ENCODE measurements around the gene NET1.

Gene NET1

DNA sequence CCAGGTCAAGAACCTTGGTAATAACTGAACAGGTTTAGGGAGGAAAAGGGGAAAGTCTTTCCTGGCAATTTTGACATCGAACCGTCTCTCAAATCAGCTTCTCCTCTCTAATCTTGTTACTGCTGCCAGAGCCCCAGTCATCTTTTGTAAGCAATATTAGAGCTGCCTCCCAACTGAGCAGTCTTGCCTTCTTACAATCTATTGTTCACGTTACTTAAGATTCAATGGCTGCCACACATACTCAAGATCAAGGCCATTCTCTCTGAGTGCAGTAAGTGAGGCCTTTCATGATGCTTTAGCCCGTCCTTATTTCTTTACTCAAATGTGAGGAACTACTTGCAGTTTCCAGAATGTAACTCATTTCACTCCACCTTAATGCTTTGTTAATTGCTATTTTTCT lies 12.4 kb downstream of the NET1 start:
- no peak overlapping the region for H3K27ac ChIP-seq (ENCODE audit: low read depth, low read length, poor library complexity, severe bottlenecking)
- H4K20me1 ChIP-seq (ENCODE audit: insufficient read depth, low read length): no peaks in the 10 kb centered on the region
- no peaks in the 10 kb centered on the region for H3K9me3 ChIP-seq (ENCODE audit: low read length)
- no peak overlapping the region for H2AFZ ChIP-seq (ENCODE audit: low read length)
- no peak overlapping the region for H3K4me2 ChIP-seq (ENCODE audit: low read length)
- no peak overlapping the region for H3K9ac ChIP-seq (ENCODE audit: low read length)
- peaks cover 4% of the 10 kb centered on the region for H3K4me1 ChIP-seq (ENCODE audit: insufficient read depth, low read length, severe bottlenecking)
- H3K79me2 ChIP-seq (ENCODE audit: insufficient read depth, low read length): peaks cover 45% of the 10 kb centered on the region
- no peak overlapping the region for H3K4me3 ChIP-seq (ENCODE audit: low read depth, low read length, poor library complexity, severe bottlenecking)
- no peaks in the 10 kb centered on the region for H3K27me3 ChIP-seq (ENCODE audit: insufficient read depth, low read length)
- TF ChIP-seq EZH2 (IDR thresholded peaks at IDR 0.05; ENCODE audit: borderline replicate concordance, low read length): no peak
- TF ChIP-seq, protein P1, sequence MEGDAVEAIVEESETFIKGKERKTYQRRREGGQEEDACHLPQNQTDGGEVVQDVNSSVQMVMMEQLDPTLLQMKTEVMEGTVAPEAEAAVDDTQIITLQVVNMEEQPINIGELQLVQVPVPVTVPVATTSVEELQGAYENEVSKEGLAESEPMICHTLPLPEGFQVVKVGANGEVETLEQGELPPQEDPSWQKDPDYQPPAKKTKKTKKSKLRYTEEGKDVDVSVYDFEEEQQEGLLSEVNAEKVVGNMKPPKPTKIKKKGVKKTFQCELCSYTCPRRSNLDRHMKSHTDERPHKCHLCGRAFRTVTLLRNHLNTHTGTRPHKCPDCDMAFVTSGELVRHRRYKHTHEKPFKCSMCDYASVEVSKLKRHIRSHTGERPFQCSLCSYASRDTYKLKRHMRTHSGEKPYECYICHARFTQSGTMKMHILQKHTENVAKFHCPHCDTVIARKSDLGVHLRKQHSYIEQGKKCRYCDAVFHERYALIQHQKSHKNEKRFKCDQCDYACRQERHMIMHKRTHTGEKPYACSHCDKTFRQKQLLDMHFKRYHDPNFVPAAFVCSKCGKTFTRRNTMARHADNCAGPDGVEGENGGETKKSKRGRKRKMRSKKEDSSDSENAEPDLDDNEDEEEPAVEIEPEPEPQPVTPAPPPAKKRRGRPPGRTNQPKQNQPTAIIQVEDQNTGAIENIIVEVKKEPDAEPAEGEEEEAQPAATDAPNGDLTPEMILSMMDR (IDR thresholded peaks at IDR 0.05; ENCODE audit: low read length): no peak
- H3K9me2 ChIP-seq (ENCODE audit: low read depth, low read length): no peaks in the 10 kb centered on the region
- H3K36me3 ChIP-seq (ENCODE audit: insufficient read depth, low read length): peaks cover 13% of the 10 kb centered on the region; the same call in 1 of the 2 replicates
- H3F3A ChIP-seq (ENCODE audit: insufficient read depth, low read length): no peaks in the 10 kb centered on the region

DNA sequence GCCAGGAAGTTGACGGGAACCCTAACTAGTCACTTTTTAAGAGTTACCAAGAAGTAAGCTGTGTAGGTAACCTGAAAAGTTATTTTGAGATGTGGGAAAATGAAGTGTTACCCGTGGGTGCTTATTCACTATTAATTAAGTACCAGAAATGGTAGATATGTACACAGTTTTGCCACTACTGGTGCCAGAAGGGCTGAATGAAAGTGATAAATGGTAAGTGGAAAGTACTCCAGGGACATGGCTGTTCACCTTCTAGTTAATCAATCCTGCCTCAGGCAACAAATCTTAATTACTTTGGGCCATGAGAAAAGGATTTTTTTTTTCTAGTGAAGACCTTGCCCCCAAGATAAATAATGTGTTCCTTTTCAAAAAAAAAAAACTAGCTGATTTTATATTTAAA lies 15.8 kb downstream of the NET1 start:
- H3K9me3 ChIP-seq (ENCODE audit: low read length): no peaks in the 10 kb centered on the region
- H3K4me3 ChIP-seq (ENCODE audit: low read depth, low read length, poor library complexity, severe bottlenecking): no peak overlapping the region
- peaks cover 4% of the 10 kb centered on the region for H3K4me1 ChIP-seq (ENCODE audit: insufficient read depth, low read length, severe bottlenecking)
- no peaks in the 10 kb centered on the region for H4K20me1 ChIP-seq (ENCODE audit: insufficient read depth, low read length)
- H3K36me3 ChIP-seq (ENCODE audit: insufficient read depth, low read length): peaks cover 28% of the 10 kb centered on the region
- H3K27ac ChIP-seq (ENCODE audit: low read depth, low read length, poor library complexity, severe bottlenecking): no peak overlapping the region
- no peak overlapping the region for H3K9ac ChIP-seq (ENCODE audit: low read length)
- no peak overlapping the region for H3K4me2 ChIP-seq (ENCODE audit: low read length)
- no peaks in the 10 kb centered on the region for H3K27me3 ChIP-seq (ENCODE audit: insufficient read depth, low read length)
- no peaks in the 10 kb centered on the region for H3F3A ChIP-seq (ENCODE audit: insufficient read depth, low read length)
- no peak for TF ChIP-seq EZH2 (IDR thresholded peaks at IDR 0.05; ENCODE audit: borderline replicate concordance, low read length)
- TF ChIP-seq, protein P1 (IDR thresholded peaks at IDR 0.05; ENCODE audit: low read length): no peak
- peaks cover 15% of the 10 kb centered on the region for H3K79me2 ChIP-seq (ENCODE audit: insufficient read depth, low read length)
- no peaks in the 10 kb centered on the region for H3K9me2 ChIP-seq (ENCODE audit: low read depth, low read length)
- H2AFZ ChIP-seq (ENCODE audit: low read length): no peak overlapping the region

DNA sequence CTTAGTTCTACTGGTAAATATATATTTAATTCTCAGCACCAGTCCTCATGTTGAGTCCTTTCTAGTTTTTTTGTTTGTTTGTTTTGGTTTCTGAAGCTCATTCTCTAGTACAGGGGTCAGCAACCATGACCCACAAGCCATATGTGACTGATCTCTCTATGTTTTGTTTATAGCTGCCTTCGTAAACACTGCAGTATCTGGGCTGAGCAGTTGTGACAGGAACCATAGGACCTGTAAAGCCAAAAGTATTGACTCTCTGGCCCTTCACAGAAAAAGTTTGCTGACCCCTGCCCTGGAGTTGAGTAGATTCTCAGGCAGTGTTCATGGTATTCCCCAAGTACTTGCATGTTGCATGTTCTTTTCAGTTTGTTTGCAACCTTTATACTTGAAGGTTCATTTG lies 20.8 kb downstream of the NET1 start:
- Histone ChIP-seq H3K4me1 (ENCODE audit: insufficient read depth, low read length, severe bottlenecking) (no peaks in the 10 kb centered on the region), H3K27ac (ENCODE audit: low read depth, low read length, poor library complexity, severe bottlenecking) (no peak overlapping the region), H3K4me2 (ENCODE audit: low read length) (no peak overlapping the region), H3K9me3 (ENCODE audit: low read length) (no peaks in the 10 kb centered on the region), H4K20me1 (ENCODE audit: insufficient read depth, low read length) (no peaks in the 10 kb centered on the region), H3K79me2 (ENCODE audit: insufficient read depth, low read length) (no peaks in the 10 kb centered on the region), H3K4me3 (ENCODE audit: low read depth, low read length, poor library complexity, severe bottlenecking) (no peak overlapping the region), H2AFZ (ENCODE audit: low read length) (no peak overlapping the region), H3K9ac (ENCODE audit: low read length) (no peak overlapping the region), H3F3A (ENCODE audit: insufficient read depth, low read length) (no peaks in the 10 kb centered on the region), H3K27me3 (ENCODE audit: insufficient read depth, low read length) (no peaks in the 10 kb centered on the region), H3K36me3 (ENCODE audit: insufficient read depth, low read length) (peaks cover 22% of the 10 kb centered on the region), H3K9me2 (ENCODE audit: low read depth, low read length) (no peaks in the 10 kb centered on the region)
- no peak for TF ChIP-seq EZH2 (IDR thresholded peaks at IDR 0.05; ENCODE audit: borderline replicate concordance, low read length)
- TF ChIP-seq, protein P1 (IDR thresholded peaks at IDR 0.05; ENCODE audit: low read length): no peak

All from OCI-LY1 (cell line).